H9 (cell line): ENCODE data around the gene FBXO24. TPM values are rescaled to one million over a fixed set of nuclear protein-coding genes. Genes with fewer than 3 reads are reported as not detected.

Experiments
- DNase-seq: peaks from one replicate; pipeline ENCODE4 v3.0.0-alpha.2; 2017
- H2AFZ ChIP-seq: one replicate; pipeline ENCODE4 v1.6.1; 2013; ENCODE audit warnings: mild to moderate bottlenecking, low read length, control low read depth, moderate library complexity
- H2AK5ac ChIP-seq: 2 replicates; pipeline ENCODE4 v1.6.1; 2013; ENCODE audit warnings: low read length, control low read depth, mixed read lengths; ENCODE audit not compliant: insufficient read length
- H2BK120ac ChIP-seq: one replicate; pipeline ENCODE4 v1.6.1; 2013; ENCODE audit warnings: low read depth, mild to moderate bottlenecking, low read length, control low read depth, inconsistent platforms; ENCODE audit not compliant: poor library complexity, severe bottlenecking
- H2BK12ac ChIP-seq: 2 replicates; pipeline ENCODE4 v1.6.1; 2013; ENCODE audit warnings: low read length, control low read depth, mixed read lengths, low read depth; ENCODE audit not compliant: insufficient read length
- H2BK15ac ChIP-seq: 2 replicates; pipeline ENCODE4 v1.6.1; 2013; ENCODE audit warnings: low read depth, low read length, control low read depth
- H2BK20ac ChIP-seq: one replicate; pipeline ENCODE4 v1.6.1; 2013; ENCODE audit warnings: low read depth, mild to moderate bottlenecking, low read length, control low read depth, inconsistent platforms; ENCODE audit not compliant: poor library complexity, severe bottlenecking
- H2BK5ac ChIP-seq: 2 replicates; pipeline ENCODE4 v1.6.1; 2013; ENCODE audit warnings: low read length, control low read depth, mixed read lengths; ENCODE audit not compliant: insufficient read length
- H3K14ac ChIP-seq: 2 replicates; pipeline ENCODE4 v1.6.1; 2013; ENCODE audit warnings: low read length, control low read depth; ENCODE audit not compliant: insufficient read depth
- H3K18ac ChIP-seq: 2 replicates; pipeline ENCODE4 v1.6.1; 2013; ENCODE audit warnings: low read depth, mild to moderate bottlenecking, mixed read lengths, low read length, control low read depth; ENCODE audit not compliant: insufficient read length
- H3K23ac ChIP-seq: 2 replicates; pipeline ENCODE4 v1.6.1; 2013; ENCODE audit warnings: low read length, control low read depth, mixed read lengths, low read depth; ENCODE audit not compliant: insufficient read length
- H3K23me2 ChIP-seq: 2 replicates; pipeline ENCODE4 v1.6.1; 2013; ENCODE audit warnings: low read depth, mild to moderate bottlenecking, mixed read lengths, low read length, control low read depth; ENCODE audit not compliant: insufficient read length, poor library complexity, severe bottlenecking
- H3K27ac ChIP-seq: 2 replicates; pipeline ENCODE4 v1.5.1; 2013; ENCODE audit warnings: low read length, control low read depth, mixed read lengths, low read depth; ENCODE audit not compliant: insufficient read length
- H3K27me3 ChIP-seq: 2 replicates; pipeline ENCODE4 v1.6.1; 2013; ENCODE audit warnings: low read length, control low read depth, inconsistent platforms; ENCODE audit not compliant: insufficient read depth
- H3K4ac ChIP-seq: 2 replicates; pipeline ENCODE4 v1.6.1; 2013; ENCODE audit warnings: low read depth, mild to moderate bottlenecking, control low read depth, inconsistent platforms, low read length, moderate library complexity
- H3K4me1 ChIP-seq: 2 replicates; pipeline ENCODE4 v1.6.1; 2013; ENCODE audit warnings: low read length, control low read depth, inconsistent platforms; ENCODE audit not compliant: insufficient read depth
- H3K4me2 ChIP-seq: 2 replicates; pipeline ENCODE4 v1.6.1; 2013; ENCODE audit warnings: low read length, control low read depth, mixed read lengths; ENCODE audit not compliant: insufficient read length, insufficient read depth
- H3K56ac ChIP-seq: 2 replicates; pipeline ENCODE4 v1.6.1; 2013; ENCODE audit warnings: low read depth, mild to moderate bottlenecking, mixed read lengths, low read length, control low read depth; ENCODE audit not compliant: insufficient read length
- H3K79me1 ChIP-seq: 2 replicates; pipeline ENCODE4 v1.6.1; 2013; ENCODE audit warnings: low read depth, mild to moderate bottlenecking, moderate library complexity, low read length, control low read depth, inconsistent platforms; ENCODE audit not compliant: insufficient read depth, poor library complexity, severe bottlenecking
- H3K79me2 ChIP-seq: 2 replicates; pipeline ENCODE4 v1.6.1; 2013; ENCODE audit warnings: low read length, control low read depth, inconsistent platforms; ENCODE audit not compliant: insufficient read depth
- H3K9ac ChIP-seq: 2 replicates; pipeline ENCODE4 v1.6.1; 2013; ENCODE audit warnings: low read length, control low read depth, mixed read lengths; ENCODE audit not compliant: insufficient read length; ENCODE audit errors: extremely low read depth
- H3K9me3 ChIP-seq: one replicate; pipeline ENCODE4 v1.6.1; 2013; ENCODE audit warnings: low read depth, low read length, inconsistent platforms; ENCODE audit not compliant: control insufficient read depth
- H3T11ph ChIP-seq: one replicate; pipeline ENCODE4 v1.6.1; 2013; ENCODE audit warnings: mild to moderate bottlenecking, low read length, control low read depth, inconsistent platforms
- H4K20me1 ChIP-seq: one replicate; pipeline ENCODE4 v1.6.1; 2013; ENCODE audit not compliant: control insufficient read depth, insufficient read length, insufficient read depth
- H4K5ac ChIP-seq: 2 replicates; pipeline ENCODE4 v1.6.1; 2013; ENCODE audit warnings: low read depth, mild to moderate bottlenecking, mixed read lengths, low read length, control low read depth; ENCODE audit not compliant: insufficient read length
- H4K8ac ChIP-seq: replicated peaks from 2 replicates; pipeline ENCODE4 v1.6.1; 2013; ENCODE audit warnings: low read length, control low read depth, mixed read lengths, low read depth; ENCODE audit not compliant: insufficient read length
- H4K91ac ChIP-seq: 2 replicates; pipeline ENCODE4 v1.6.1; 2013; ENCODE audit warnings: low read depth, mild to moderate bottlenecking, moderate library complexity, mixed read lengths, low read length, control low read depth; ENCODE audit not compliant: insufficient read length
- H3K27ac Mint-ChIP-seq, 3 experiments: 2 replicates in 2 of 3; 3 replicates in 1 of 3; pipeline ENCODE4 v1.8.0; 2020 to 2021; ENCODE audit warnings: mixed read lengths in 3 of 3, mild to moderate bottlenecking in 1 of 3, moderate library complexity in 1 of 3
- H3K27me3 Mint-ChIP-seq: 2 replicates; pipeline ENCODE4 v1.8.0; 2021; ENCODE audit warnings: low read depth, mild to moderate bottlenecking, moderate library complexity, mixed read lengths
- H3K36me3 Mint-ChIP-seq, 3 experiments: 2 replicates in 2 of 3; 3 replicates in 1 of 3; pipeline ENCODE4 v1.8.0; 2020 to 2021; ENCODE audit warnings: low read depth in 3 of 3, mixed read lengths in 3 of 3; ENCODE audit not compliant: insufficient read depth in 1 of 3
- H3K4me1 Mint-ChIP-seq, 2 experiments: 2 replicates each; pipeline ENCODE4 v1.8.0; 2020; ENCODE audit warnings: mixed read lengths in 2 of 2
- H3K4me3 Mint-ChIP-seq, 2 experiments: 2 replicates in 1 of 2; 3 replicates in 1 of 2; pipeline ENCODE4 v1.8.0; 2020 to 2021; ENCODE audit warnings: mild to moderate bottlenecking in 2 of 2, mixed read lengths in 2 of 2, moderate library complexity in 1 of 2
- H3K9me3 Mint-ChIP-seq, 2 experiments: 2 replicates in 1 of 2; 3 replicates in 1 of 2; pipeline ENCODE4 v1.8.0; 2020; ENCODE audit warnings: mild to moderate bottlenecking in 2 of 2, mixed read lengths in 2 of 2, moderate library complexity in 1 of 2
- CTCF ChIP-seq: fragments of 200-600 bp; sonication (generic); conservative IDR thresholded peaks from 3 replicates; pipeline ENCODE4 v1.8.0; 2021; ENCODE audit warnings: antibody characterized with exemption, mild to moderate bottlenecking
- WGBS: extraction: QIAGEN DNeasy Blood & Tissue Kit; methylation state at CpG from one replicate; pipeline ENCODE4 v1.1.7; 2013; ENCODE audit warnings: missing lambda C conversion rate, low lambda C conversion rate, mixed read lengths; ENCODE audit not compliant: insufficient read length; ENCODE audit errors: extremely low coverage; 5-methylcytosine and 5-hydroxymethylcytosine counted together
- total RNA-seq: library from RNA; stranded (reverse); gene quantifications from 2 replicates; pipeline ENCODE4 v1.2.1, GENCODE V29; 2021

Gene FBXO24
- total RNA-seq, 1 experiment from 2014 or later = 0.85 TPM

DNA sequence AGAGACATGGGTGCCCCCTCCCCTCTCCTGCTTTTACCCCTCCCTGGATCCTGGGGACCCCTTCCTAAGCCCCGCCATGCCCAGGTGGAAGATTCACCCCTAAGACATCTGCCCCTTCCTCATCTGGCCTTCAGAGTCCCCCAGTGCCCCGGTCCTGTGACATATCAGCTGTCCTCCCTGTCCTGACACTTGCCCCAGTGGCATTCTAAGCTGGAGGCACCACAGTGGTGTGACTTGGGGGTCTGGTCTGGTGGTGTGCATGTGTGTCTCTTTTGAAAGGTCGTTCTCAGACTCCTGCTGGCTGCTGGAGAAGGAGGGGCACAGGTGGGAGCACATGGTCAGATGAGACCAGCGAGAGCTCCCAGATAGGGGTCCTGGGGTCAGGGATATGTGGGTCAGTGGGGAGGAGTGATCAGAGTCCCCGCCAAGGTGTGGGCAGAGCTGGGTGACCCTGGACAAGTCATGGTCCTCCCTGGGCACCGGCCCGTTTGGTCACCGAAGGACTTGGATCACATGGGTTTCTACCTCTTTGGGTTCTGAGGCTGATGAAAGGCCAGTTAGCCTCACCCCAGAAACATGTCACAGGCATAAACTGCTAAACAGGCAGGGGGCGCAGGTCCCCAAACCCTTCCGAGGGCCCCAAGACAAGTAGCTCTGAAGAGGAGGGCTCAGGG lies 55.9 kb downstream of the FBXO24 start:
- no peaks in the 10 kb centered on the region for H3K79me2 ChIP-seq
- H2BK12ac ChIP-seq = no peak overlapping the region
- H3K27ac ChIP-seq = no peak overlapping the region
- H3K9me3 ChIP-seq = no peaks in the 10 kb centered on the region
- TF ChIP-seq CTCF = no peak
- no peak overlapping the region for H2BK15ac ChIP-seq
- H3K56ac ChIP-seq = no peak overlapping the region
- no peak overlapping the region for H2BK120ac ChIP-seq
- no peaks in the 10 kb centered on the region for H3K27me3 ChIP-seq
- no peak overlapping the region for H3T11ph ChIP-seq
- no peaks in the 10 kb centered on the region for H3K36me3 Mint-ChIP-seq
- no peak overlapping the region for H2AFZ ChIP-seq
- no peak overlapping the region for H2BK5ac ChIP-seq
- no peak overlapping the region for H2AK5ac ChIP-seq
- no peak overlapping the region for H3K23ac ChIP-seq
- no peaks in the 10 kb centered on the region for H3K23me2 ChIP-seq
- H3K18ac ChIP-seq = no peak overlapping the region
- H2BK20ac ChIP-seq = no peak overlapping the region
- H3K4me2 ChIP-seq = no peak overlapping the region
- H3K4me1 ChIP-seq = no peaks in the 10 kb centered on the region
- H4K5ac ChIP-seq = no peak overlapping the region
- peaks cover 7 to 41% of the 10 kb centered on the region in 2 experiments for H3K4me1 Mint-ChIP-seq
- no peak overlapping the region for H3K4ac ChIP-seq
- no peaks in the 10 kb centered on the region for H3K79me1 ChIP-seq
- no peak overlapping the region; a peak in 1 of 5 replicates for H3K4me3 Mint-ChIP-seq
- peaks cover 14% of the 10 kb centered on the region for H3K27me3 Mint-ChIP-seq
- no peak overlapping the region; the same call in 1 of the 2 replicates for H3K14ac ChIP-seq
- H4K8ac ChIP-seq = no peak overlapping the region
- H3K9ac ChIP-seq = no peak overlapping the region
- H4K20me1 ChIP-seq = no peaks in the 10 kb centered on the region
- H4K91ac ChIP-seq = no peak overlapping the region
- no peak for DNase-seq
- no peak overlapping the region for H3K27ac Mint-ChIP-seq
- WGBS = no CpG with 5 or more reads among the region's 10 CpGs
- H3K9me3 Mint-ChIP-seq = no peaks in the 10 kb centered on the region
